ENCODE data around the gene ATP2B3.

The ATP2B3 gene

DNA sequence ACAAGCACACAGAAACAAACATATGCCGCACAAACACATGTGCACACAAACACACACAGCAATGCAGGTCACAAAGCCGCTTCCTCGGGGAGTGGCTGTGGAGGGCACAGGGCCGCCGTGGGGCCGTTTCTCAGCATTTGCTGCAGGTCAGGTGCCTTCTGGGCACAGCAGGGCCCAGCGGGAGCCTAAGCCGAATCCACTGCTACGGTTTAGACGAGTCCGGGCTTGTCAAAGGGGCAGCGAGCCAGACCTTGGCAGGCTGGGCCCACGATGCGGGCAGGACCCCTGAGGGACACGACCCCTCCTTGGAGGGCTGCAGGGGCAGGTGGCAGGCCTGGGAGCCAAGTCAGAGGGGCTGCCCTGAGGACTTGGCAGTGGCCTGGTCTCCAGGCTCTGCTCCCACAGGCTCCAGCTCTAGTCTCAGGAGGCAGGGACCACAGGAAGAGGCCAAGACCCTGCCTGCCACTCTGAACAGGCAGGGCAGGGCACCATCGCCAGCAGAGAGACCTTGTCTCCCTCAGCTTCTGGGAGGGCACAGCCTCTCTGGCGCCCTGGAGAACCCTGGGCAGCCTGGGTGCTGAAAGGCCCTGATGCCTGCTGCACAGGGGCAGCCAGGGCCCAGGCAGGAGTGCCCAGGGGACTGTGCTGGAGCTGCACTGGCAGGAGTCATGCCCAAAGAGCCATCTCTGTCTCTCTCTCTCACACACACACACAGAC lies 5.5 kb upstream of the ATP2B3 start:
- DNase-seq = no peak

DNA sequence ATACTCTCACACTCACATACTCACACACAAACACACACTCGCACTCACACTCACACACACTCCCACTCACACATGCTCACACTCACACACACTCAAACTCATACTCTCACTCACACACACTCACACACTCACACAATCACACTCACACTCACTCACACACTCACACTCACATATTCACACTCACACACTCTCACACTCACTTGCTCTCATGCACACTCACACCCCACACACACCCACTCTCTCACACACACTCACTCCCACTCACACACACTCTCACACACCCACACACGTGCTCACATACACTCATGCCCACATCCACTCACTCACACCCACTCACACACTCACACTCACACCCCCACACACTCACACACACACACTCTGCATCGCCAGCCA lies 4.9 kb upstream of the ATP2B3 start:
- DNase-seq = no peak

DNA sequence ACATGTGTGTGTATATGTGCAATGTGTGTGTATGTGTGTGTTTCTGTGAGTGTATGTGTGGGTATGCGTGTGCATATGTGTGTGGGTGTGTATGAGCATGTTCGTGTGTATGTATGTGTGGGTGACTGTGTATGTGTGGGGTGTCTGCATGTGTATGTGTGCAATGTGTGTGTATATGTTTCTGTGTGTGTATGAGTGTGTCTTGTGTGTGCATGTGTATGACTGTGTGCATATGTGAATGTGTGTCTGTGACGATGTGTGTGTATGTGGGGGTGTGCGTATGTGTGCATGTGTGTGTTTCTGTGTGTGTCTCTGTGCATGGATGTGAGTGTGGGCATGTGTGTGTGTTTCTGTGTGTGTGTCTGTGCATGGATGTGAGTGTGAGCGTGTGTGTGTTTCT lies 4.2 kb upstream of the ATP2B3 start:
- DNase-seq = no peak

DNA sequence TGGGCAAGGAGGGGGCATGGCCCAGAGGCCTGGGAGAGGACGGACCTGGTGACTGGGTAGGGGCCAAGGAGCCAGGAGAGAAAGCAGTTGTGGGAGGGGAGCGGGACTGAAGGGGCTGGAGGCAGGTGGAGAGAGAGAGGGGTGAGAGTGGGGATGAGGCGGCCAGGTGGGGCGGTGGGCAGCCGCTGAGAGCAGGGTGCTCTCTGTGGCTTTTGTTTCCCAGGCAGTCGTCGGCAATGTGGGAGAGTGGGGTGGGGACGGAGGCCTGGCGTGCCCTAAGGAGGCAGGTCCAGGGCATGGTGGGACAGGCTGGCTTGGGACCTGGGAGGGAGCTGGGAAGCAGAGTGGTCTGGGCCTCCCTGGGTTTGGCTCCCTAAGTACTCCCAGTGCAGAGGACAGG lies 3.2 kb upstream of the ATP2B3 start:
- DNase-seq = no peak

DNA sequence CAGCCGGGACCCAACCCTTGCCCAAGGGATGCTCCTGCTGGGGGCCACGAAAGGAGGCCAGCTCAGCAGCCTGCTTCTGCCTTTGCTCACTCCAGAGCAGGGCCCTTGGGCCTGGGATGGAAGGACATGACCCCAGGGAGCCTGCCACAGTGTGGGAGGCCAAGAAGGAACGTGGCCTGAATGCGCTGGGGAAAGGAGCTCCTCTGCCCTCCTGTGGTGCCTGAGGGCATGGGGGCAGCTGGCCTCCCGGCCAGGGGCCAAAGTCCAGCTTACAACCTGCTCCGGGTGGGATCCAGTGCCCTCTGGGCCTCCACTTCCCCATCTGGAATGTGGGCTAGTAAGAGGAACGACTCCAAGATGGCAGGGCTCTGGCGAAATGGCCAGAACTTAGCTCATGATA lies 2.0 kb upstream of the ATP2B3 start:
- DNase-seq = no peak

DNA sequence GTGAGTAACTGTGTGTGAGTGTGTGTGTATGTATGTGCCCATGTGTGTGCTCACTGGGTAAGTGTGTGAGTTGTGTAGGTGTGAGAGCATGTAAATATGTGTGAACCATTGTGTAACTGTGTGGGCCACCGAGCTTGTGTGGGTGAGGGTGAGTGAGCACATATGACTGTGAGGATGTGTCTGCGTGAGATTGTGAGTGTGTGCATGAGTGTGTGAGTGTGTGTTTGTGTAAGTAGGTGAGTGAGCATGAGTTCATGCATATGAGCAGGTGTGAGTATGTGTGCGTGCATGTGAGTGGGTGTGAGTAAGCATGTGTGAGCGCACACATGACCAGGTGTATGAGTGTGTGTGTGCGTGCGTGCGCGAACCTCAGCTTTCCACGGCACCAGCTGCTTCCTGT lies 1.4 kb upstream of the ATP2B3 start:
- DNase-seq = no peak

DNA sequence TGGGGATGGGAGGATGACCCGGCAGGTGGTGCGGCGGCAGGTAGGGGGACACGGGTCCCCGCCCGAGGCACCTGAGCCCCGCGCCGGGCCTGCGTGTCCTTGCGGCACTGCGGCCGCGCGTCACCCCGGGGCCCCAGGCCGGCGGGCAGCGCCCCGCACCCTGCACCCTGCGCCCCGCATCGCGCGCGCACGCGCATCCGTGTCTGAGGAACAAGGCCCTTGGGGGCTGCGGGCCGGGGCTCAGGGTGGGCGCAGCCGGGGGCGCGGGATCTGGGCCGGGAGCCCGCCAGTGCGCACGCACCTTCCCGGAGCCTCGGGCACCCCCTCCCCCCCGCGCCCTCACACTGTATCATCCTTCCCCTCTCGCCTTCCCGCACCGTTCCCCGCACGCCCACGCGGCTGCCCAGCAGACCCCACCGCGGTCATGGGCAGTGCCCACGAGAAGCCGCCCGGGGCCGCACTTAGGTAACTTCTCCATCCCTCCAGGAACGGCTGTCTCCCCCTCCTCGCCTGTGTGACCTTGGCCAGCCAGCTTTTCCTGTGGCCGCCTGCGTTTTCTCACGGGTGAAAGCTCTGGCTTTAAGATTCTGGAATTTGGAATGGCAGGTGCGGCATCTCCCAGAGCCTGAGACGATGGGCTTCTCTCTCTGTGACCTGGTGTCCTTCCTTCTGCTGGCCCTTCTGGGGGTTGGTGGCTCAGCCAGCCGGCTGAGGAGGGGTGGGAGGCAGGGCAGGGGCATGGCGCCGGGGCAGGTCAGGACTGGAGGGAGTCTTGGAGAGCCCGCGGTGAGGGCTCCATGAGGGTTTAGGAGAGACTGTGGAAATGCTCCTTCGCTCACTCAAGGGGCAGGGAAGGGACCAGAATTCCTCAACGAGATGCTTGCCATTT lies 748 bp downstream of the ATP2B3 start:
- no peak for DNase-seq

DNA sequence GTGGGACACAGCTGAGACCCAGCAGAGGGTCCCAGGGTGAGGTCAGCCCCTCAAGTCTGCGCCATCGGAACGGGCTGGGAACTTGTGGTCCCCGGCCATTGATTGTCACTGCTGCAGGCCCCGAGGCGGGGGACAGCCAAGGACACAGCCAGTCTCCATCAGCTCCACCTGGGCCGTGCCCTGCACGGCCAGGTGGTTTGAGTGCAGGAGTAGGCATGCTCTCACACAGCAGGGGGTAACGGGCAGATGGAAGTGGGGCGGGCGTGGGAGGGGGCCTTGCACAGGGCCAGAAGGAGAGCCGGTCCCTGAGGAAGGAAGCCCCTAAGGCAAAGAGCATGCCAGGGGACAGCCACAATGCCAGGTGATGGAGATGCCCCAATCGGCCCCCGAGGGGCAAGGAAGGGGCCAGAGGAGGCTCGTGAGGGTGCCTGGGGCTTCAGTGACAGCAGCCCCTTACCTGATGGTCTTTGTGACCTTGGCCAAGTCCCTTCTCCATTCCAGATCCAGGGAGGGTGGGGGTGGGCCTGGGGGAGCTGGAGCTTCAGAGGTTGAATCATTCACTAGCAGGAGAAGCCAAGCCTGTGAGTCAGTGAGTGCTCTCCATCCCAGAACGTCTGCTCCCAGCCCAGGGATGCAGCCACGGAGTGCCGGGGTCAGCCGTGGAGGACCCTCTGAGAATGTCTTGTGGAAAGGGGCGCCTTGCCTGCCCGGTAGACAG lies 2.3 kb downstream of the ATP2B3 start:
- DNase-seq = no peak

DNA sequence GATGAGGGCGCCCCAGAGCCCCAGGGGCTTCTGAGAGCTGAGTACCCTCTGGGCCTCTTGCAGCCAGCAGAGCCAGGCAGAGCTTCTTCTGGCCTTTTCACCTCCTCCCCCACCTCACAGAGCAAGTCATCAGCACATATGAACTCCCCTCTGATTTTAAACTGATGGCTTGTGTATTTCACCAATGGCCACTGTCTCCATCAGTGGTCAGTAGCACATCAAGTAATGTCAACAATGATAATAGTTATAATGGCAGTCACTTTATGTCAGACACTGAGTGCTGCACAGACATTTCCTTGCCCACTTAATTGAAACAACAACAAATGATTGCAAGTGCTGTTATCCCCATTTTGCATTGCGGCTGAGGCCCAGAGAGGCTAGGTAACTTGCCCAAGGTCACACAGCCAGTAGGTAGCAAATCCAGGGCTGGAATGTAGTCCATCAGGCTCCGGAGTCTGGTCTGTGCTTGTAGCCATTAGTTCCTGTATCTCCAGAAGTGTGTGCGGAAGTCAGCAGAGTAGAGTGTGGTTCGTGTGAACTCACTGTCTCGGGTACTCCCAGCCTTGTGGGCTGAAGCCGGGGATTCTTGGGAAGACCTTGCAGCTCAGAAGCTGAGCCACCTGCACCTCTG lies 3.0 kb downstream of the ATP2B3 start:
- no peak for DNase-seq

DNA sequence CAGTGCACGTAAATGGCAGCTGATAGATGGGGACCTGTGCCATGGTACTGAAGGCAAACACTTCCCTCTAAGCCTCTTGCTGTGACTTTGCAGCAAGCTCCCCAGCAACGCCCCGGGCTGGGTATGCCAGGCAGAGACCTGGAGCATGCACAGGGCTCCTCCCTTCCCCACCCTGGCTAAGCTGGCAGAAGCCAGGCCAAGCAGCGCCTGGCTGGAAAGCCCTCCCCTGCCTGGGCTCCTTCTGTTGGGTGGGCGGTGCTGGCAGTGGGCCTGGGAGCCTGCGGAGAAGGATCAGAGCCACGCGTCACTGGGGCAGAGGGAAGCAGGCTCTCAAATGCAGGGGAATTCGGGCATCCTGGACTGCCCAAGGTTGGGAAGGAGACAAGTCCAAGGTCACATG lies 3.6 kb downstream of the ATP2B3 start:
- no peak for DNase-seq

DNA sequence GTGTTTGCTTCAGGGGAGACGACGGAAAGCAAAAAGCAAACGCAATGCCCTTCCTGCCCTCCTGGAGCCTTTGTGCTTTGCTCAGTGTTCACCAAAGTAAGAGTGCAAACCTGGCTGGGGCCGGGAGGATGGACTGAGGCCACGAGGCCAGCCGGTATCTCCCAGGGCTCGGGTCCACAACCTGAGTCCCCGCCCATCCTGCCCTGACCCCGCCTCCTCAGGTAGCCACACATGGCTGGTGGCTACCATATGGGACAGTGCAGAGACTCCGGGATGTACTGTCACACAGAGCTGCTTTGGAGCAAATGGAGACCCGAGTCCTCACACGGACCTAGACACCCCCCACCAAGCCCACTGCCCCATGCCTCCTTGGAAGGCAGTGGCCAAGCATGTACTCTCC lies 4.8 kb downstream of the ATP2B3 start:
- DNase-seq = no peak

DNA sequence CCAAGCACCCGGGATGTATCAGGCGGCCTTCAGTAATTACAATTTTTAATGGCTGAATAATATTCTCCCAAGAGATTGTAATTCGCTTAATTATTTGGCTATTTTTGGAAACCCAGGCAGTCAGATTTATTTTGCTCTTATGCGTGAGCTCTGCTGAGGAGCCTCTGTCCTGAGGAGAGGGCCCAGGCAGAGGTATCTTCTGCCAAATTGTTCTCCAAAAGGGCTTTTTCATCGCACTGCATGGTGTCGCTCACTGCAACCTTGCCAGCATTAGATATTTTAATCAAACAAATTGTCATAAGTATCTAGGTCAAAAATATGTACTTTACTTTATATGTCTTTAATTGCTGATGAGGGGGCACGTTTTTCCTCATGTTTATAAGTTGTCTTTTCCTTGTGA lies 5.8 kb downstream of the ATP2B3 start:
- DNase-seq = no peak

DNA sequence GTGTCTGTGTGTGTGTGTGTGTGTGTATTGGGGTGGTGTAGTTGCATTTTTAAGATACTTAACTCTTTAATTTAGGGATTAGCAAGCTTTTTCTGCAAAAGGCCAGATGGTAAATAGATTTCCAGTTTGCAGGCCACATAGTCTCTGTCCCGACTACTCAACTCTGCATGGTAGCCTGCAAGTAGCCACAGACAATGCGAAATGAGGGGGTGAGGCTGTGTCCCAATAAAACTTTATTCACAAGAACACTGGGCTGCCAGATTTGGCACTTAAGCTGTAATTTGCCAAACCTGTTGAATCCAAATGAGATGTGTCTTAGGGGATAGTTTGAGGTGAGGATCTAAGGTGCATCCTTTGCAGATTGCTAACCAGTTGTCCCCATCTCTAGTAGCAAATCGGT lies 6.8 kb downstream of the ATP2B3 start:
- no peak for DNase-seq

DNA sequence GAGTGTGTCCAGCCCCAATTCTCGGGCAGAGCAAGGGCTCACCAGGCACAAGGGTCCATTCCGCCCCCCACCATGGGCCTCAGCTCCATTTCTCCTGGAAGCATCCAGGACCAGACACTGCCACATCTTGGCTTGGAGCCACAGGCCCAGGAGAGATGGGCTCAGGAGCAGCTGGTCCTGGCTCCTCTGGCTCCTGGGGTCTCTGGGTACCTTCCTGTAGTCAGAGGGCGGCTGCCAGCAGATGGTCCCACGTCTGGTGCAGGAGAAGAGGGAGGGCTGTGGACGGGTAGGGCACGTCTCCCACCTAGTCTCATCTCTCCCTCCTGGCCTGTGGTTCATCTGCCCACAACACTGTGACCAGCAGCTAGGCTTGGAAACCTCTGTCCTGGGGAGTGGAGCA lies 8.0 kb downstream of the ATP2B3 start:
- no peak for DNase-seq

DNA sequence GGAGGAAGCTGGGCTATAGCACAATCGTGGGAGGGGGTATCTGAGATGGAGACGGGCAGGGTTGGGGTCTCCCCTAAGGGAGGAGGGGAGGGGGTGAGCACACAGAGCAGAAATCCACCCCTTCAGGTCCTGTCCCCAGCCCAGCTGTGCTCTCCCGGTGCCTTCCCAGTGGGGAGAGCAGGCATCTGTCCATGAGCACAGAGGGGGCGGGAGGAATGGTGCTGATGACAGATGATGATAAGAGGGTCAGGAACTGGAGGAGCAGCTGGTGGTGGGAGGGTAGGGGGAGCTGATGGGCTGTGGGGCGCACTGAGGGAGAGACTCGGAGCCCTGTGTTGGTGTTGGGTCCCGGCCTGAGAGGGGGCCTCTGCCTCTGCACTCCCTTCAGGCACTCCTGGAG lies 8.6 kb downstream of the ATP2B3 start:
- no peak for DNase-seq

DNA sequence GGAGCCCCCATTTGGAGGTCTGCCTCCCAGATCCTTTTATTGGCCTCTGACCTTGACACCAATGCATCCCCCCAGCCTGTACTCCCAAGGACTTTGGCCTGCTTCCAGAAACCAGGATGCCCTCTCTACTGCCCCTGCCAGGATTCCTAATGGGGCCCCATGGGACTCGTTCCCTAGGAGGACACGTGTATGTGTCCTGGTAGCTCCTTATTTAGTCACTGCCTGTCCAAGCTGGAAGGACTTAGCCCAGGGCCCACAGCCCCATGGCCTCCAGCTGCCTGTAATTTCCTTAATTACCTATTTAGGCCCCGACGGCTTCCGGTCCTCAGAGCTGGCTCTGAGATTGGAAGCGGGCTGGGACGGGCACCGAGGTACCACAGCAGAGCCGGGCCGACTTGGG lies 9.4 kb downstream of the ATP2B3 start:
- no peak for DNase-seq

DNA sequence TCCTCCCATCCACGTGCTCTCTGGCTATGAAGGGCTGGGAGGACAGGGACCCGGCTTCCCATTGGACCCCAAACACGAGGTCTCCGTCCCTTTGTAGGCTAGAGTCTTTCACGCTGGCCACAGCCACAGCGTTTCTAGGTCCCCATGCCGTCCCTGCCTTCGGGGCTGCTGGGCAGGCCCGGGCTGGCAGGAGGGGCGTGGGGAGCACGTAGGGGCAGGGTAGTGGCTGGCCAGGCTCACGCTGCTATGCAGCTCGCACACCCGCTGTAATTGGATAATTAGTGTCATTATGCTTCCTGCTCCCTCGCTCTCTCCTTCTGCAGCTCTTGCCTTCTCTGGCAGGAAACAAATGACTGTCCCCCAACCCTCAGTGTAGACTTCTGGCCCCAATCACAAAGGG lies 9.8 kb downstream of the ATP2B3 start:
- no peak for DNase-seq

DNA sequence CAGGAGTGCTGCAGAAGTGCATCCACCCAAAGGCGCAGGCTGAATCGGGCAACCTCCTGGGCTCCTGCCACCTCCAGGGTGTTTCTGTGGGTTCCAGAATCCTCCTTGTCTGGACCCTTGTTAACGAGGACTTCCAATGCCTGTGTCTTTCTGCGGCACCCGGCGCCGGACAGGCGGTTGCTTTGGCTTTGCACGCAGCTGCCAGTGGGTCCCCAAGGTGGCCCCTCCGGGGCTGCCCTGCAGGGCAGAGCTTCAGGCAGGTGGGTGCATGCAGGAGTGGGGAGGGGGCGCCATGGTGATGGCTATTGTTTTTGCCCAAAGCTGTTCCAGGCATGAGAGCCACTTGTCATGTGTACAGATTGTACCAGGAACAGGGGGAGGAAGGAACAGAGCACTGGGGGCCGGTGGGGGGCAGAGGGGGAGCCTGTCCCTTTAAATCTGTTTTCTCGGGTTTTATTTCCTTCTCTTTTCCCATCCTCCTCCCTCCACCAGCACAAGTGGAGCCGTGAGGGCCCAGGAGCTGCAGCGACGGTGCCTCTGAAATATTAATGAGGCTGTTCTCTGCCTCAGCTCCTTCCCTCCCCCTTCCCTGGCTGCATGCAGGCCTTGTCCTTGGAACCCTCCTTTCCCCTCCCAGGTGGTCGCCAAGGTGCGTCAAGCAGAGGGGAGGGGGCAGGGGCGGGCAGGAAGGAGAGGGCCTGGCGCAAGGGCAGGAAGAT lies 13.1 kb downstream of the ATP2B3 start:
- no peak for DNase-seq

DNA sequence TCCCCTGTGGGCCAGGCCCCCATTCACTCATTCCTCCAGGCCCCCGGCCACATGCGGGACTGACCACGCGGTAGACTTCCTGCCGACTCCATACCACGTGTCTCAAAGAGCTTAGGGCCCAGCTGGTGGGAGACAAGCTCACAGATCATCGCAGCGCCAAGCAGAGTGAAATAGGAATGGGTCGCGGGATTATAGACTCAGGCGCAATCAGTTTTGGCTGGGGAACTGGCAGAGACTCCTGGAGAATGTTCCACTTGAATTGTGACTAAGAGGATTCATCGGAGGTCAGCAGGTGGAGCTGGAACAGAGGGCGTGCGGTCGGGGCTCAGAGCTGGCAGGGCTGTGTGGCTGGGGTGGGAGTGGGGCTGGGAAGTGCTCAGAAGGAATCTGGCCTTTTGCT lies 15.6 kb downstream of the ATP2B3 start:
- no peak for DNase-seq

DNA sequence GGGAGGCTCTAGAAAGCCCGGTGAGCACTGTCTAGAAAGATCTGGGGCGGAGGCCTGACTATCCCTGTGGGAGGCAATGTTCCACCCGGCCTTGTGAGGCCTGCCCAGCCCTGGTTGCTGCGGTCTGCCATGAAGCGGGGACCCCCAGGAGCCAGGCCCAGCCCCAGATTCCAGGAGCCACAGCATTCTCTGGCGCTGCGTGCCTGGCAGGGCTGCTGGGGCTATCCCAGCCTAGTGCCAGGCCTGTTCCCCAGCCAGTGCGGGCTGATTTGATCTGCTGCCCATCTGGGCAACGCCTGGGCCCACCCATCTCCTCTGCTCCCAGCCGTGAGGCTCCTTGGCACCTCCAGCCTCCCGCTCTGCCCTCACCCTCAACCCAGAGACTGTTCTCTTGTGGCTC lies 19.6 kb downstream of the ATP2B3 start:
- DNase-seq = no peak

DNA sequence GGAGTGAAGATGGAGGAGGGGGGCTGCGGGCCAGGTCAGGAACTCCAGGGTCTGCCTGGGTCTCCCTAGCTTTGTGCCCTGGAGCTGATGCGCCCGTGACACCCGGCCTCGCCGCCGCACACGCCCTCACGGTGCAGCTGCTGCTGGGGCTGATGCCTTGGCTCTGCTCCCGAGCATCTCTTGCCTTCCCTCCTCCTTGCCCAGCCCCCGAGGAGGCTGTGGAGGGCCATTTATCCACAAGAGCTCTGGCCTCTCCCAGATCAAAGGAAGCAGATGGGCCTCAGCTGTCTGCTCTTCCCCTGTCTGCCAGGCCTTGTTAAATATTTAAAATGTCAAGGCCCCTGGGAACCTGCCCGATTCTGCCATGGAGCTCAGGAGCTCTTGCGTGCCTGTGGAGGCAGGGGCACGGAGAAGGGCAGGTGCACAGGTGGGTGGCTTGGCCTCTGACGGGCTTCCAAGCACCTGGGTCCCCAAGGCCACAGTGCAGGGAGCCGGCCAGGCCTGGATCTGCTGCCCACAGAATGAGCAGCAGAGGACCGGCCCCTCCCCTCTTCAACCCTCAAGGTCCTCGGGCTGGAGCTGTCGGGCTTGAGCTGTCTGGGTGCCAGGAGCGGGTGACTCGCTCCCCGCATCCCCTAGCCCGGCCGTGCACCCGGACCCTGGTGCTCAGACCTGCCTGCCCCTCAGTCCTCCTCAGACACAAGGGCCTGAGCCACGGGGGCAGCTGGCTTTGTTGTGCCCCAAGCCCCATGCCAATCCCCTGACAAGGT lies 20.3 kb downstream of the ATP2B3 start:
- DNase-seq = no peak

DNA sequence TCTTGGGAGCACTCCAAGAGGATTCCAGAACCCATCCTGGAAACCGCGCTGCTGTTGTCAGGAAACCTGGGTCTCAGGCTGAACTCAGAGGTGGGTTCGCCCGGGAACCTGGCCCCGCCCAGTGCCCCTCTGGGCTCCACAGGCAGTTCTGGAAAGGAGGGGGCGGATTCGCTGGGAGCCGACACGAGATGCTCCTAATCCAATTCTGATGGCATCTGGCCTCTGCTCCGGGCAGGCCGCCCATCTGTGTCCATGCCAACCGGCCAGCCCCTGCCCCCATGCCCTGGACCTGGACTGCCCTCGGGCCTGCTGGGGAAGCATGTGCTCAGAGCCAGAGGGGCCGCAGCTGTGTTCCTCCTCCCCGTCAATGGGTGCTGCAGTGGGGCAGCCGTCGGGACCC lies 21.0 kb downstream of the ATP2B3 start:
- DNase-seq = no peak
